A673 (cell line): Measurements from ENCODE around the gene PSMA5. TPM values are rescaled to one million over a fixed set of nuclear protein-coding genes. Genes with fewer than 3 reads are reported as not detected.
"Not testable (repeated sequence)": the region's sequence is repeated elsewhere in the genome, so short reads cannot be mapped to it uniquely, and the experiment has no call there.

Experiments used
- BruUV-seq: library from RNA; stranded (reverse); fragments of 400-500 nt; replicated peaks from 2 replicates; lab custom pipeline; 2021; lab: Mats Ljungman, UMichigan
- CTCF ChIA-PET: fragments of 300-600 bp; sonication (Branson Sonifier 250); formaldehyde crosslinking; loops from one replicate; lab custom pipeline; 2022; ENCODE audit warnings: antibody characterized with exemption; lab: Charles Lee
- POLR2A ChIA-PET: fragments of 300-600 bp; sonication (Branson Sonifier 250); formaldehyde crosslinking; loops from one replicate; lab custom pipeline; 2022; ENCODE audit warnings: antibody characterized with exemption; ENCODE audit not compliant: low non-redundant PET; lab: Charles Lee
- DNase-seq: peaks from one replicate; pipeline ENCODE4 v3.0.0-alpha.2; 2015; ENCODE audit warnings: low spot score
- H3K27ac ChIP-seq: fragments of 200-600 bp; sonication (generic); 2 replicates; pipeline ENCODE4 v1.5.1; 2016; ENCODE audit warnings: mixed run types, low read depth, mild to moderate bottlenecking, mixed read lengths, antibody characterized with exemption, low read length; ENCODE audit not compliant: poor library complexity, severe bottlenecking
- H3K27me3 ChIP-seq: fragments of 200-600 bp; sonication (generic); replicated peaks from 2 replicates; pipeline ENCODE4 v1.6.1; 2017; ENCODE audit warnings: mixed run types, low read depth, mild to moderate bottlenecking, mixed read lengths, antibody characterized with exemption, low read length; ENCODE audit not compliant: insufficient read depth, poor library complexity
- H3K36me3 ChIP-seq: fragments of 200-600 bp; sonication (generic); 2 replicates; pipeline ENCODE4 v1.6.1; 2016; ENCODE audit warnings: mixed run types, mild to moderate bottlenecking, mixed read lengths, antibody characterized with exemption, low read length; ENCODE audit not compliant: insufficient read depth, poor library complexity, severe bottlenecking
- H3K4me1 ChIP-seq: fragments of 200-600 bp; sonication (generic); 2 replicates; pipeline ENCODE4 v1.6.1; 2017; ENCODE audit warnings: mixed run types, mild to moderate bottlenecking, mixed read lengths, antibody characterized with exemption, low read length; ENCODE audit not compliant: insufficient read depth, poor library complexity, severe bottlenecking
- H3K4me3 ChIP-seq: fragments of 200-600 bp; sonication (generic); 2 replicates; pipeline ENCODE4 v1.5.1; 2016; ENCODE audit warnings: low read depth, mixed run types, mild to moderate bottlenecking, mixed read lengths, low read length; ENCODE audit not compliant: poor library complexity, severe bottlenecking
- H3K9me3 ChIP-seq: fragments of 200-600 bp; sonication (generic); 2 replicates; pipeline ENCODE4 v1.6.1; 2016; ENCODE audit warnings: mixed run types, low read depth, mild to moderate bottlenecking, mixed read lengths, antibody characterized with exemption, low read length; ENCODE audit not compliant: poor library complexity, severe bottlenecking
- EZH2 ChIP-seq: fragments of 200-600 bp; sonication (generic); IDR thresholded peaks from 2 replicates; pipeline ENCODE4 v1.6.1; 2017; ENCODE audit warnings: borderline replicate concordance, low read depth, mild to moderate bottlenecking, mixed read lengths, antibody characterized with exemption, low read length; ENCODE audit not compliant: poor library complexity, severe bottlenecking
- intact Hi-C: fragments of 100-400 bp; cut with micrococcal nuclease; formaldehyde crosslinking; loops from one replicate; pipeline ENCODE4 v1.10.0; 2022; ENCODE audit not compliant: unreplicated experiment
- total RNA-seq: library from RNA; stranded (reverse); gene quantifications from 2 replicates; pipeline ENCODE4 v1.2.3, GENCODE V29; 2021
- TF ChIP-seq, protein P1 (sequence below): fragments of 300-800, 200-600 bp; sonication (generic); conservative IDR thresholded peaks from 2 replicates; pipeline ENCODE4 v1.5.1; 2017; ENCODE audit warnings: low read depth, mild to moderate bottlenecking, antibody characterized with exemption, low read length, moderate library complexity, mixed read lengths

Gene PSMA5
- total RNA-seq, 1 experiment from 2014 or later, result 201 TPM

DNA sequence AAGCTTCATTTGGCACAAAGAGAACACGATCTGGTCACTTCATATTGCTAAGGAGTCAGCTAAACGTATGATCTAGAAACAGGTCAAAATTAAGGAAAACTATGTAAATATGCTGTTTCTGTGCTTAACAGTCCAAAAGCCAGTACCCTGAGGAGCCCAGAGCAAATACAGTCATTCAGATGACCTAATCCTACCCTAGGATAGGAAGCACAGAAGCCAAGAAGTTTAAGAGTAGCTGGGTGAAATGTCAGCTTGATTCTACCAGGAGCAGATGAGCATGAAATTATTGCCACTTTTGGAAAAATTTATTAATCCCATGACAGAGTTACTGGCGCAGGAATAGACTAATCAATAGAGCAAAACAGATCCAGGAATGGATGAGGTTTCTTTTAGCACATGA, 46.8 kb downstream of the PSMA5 start:
- ChIA-PET POLR2A (no interaction called here), CTCF (no interaction called here)
- TF ChIP-seq EZH2, result no peak
- TF ChIP-seq, protein P1, sequence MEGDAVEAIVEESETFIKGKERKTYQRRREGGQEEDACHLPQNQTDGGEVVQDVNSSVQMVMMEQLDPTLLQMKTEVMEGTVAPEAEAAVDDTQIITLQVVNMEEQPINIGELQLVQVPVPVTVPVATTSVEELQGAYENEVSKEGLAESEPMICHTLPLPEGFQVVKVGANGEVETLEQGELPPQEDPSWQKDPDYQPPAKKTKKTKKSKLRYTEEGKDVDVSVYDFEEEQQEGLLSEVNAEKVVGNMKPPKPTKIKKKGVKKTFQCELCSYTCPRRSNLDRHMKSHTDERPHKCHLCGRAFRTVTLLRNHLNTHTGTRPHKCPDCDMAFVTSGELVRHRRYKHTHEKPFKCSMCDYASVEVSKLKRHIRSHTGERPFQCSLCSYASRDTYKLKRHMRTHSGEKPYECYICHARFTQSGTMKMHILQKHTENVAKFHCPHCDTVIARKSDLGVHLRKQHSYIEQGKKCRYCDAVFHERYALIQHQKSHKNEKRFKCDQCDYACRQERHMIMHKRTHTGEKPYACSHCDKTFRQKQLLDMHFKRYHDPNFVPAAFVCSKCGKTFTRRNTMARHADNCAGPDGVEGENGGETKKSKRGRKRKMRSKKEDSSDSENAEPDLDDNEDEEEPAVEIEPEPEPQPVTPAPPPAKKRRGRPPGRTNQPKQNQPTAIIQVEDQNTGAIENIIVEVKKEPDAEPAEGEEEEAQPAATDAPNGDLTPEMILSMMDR, result no peak
- intact Hi-C loops, result no loop called here
- Histone ChIP-seq H3K27me3 (no peaks in the 10 kb centered on the region), H3K4me1 (peaks cover 6% of the 10 kb centered on the region), H3K36me3 (no peaks in the 10 kb centered on the region), H3K9me3 (peaks cover 2% of the 10 kb centered on the region), H3K4me3 (no peak overlapping the region), H3K27ac (no peak overlapping the region)
- BruUV-seq, result no TSS peak
- DNase-seq, result no peak

DNA sequence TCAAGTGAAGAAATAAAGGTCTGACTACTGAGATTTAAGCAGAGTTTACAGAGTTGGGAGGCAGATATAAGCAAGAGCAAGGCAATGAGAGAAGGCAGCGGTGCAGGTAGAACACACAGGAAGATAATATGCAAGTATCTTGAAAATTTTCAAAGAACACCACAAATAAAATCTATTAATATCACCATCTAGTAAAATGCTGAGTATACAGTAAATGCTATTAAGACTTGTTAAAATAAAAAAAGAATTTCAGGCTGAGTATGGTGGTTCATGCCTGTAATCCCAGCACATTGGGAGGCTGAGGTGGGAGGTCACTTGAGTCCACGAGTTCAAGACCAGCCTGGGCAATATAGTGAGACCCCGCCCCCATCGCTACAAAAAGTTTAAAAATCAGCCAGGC, 48.5 kb downstream of the PSMA5 start:
- Histone ChIP-seq H3K9me3 (no peaks in the 10 kb centered on the region), H3K36me3 (no peaks in the 10 kb centered on the region), H3K27me3 (no peaks in the 10 kb centered on the region), H3K27ac (no peak overlapping the region), H3K4me3 (no peak overlapping the region), H3K4me1 (no peaks in the 10 kb centered on the region)
- no TSS peak for BruUV-seq
- no peak for TF ChIP-seq EZH2
- TF ChIP-seq, protein P1, result no peak
- POLR2A ChIA-PET, result no interaction called here
- intact Hi-C loops, result no loop called here
- CTCF ChIA-PET, result no interaction called here
- no peak for DNase-seq

DNA sequence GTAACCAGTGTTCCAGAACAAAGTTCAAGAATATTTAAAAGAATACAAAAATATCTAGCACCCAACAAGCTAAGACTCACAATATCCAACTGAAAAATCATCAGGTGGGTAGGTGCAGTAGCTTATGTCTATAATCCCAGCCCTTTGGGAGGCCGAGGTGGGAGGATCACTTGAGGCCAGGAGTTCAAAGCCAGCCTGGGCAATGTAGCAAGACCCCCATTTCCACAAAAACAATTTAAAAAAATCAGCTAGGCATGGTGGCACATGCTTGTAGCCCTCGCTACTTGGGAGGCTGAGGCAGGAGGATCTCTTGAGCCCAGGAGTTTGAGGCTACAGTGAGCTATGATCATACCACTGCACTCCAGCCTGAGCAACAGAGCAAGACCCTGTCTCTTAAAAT, 52.6 kb downstream of the PSMA5 start:
- POLR2A ChIA-PET, H3K27me3 ChIP-seq, H3K4me1 ChIP-seq, CTCF ChIA-PET, H3K27ac ChIP-seq, BruUV-seq, H3K9me3 ChIP-seq, H3K36me3 ChIP-seq, H3K4me3 ChIP-seq, intact Hi-C loops, DNase-seq: not testable (repeated sequence)

DNA sequence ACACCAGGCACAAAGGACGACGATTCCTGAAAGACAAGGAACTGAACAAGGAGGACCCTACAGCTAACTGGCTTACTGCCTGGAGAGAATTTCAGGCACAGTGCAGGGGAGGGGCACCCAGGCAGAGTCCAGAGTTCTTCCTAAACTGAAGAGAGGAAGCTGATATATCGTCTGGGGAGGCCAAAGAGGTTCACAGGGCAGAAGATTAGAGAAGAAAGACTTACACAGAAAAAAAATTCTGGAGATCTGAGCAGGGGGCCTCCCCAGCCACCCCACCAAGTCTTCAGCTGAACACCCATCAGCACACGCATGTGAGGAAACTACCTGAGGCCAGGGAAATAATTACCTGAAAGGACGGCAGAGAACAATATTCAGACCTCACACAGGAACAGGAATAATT, 53.1 kb downstream of the PSMA5 start:
- no peak for DNase-seq
- ChIA-PET POLR2A (no interaction called here), CTCF (interaction anchor here (0.5 to 0.6 kb wide), 2 partner anchors 122 to 182 kb away, joined by 3 to 4 read pairs; no protein-coding TSS in a partner anchor)
- H3K36me3 ChIP-seq, result no peaks in the 10 kb centered on the region
- intact Hi-C loops, result no loop called here
- TF ChIP-seq, protein P1, result no peak
- TF ChIP-seq EZH2, result no peak
- no peaks in the 10 kb centered on the region for H3K4me1 ChIP-seq
- no peaks in the 10 kb centered on the region for H3K9me3 ChIP-seq
- H3K27ac ChIP-seq, result no peak overlapping the region
- no peaks in the 10 kb centered on the region for H3K27me3 ChIP-seq
- no peak overlapping the region for H3K4me3 ChIP-seq
- no TSS peak for BruUV-seq
